SH-SY5Y (cell line): Measurements from ENCODE around the gene MDM1.

ENCODE experiments used
- GATA2 ChIP-seq: IDR thresholded peaks from 2 replicates; pipeline ENCODE4 v1.6.1; 2011; ENCODE audit warnings: mild to moderate bottlenecking, low read depth, low read length
- GATA3 ChIP-seq: IDR thresholded peaks from 2 replicates; pipeline ENCODE4 v1.6.1; 2011; ENCODE audit warnings: low read depth, mild to moderate bottlenecking, low read length, moderate library complexity

MDM1 gene

GRCh38 chr12:68259318-68259940 lies 72.7 kb downstream of the MDM1 start:
- no peak for TF ChIP-seq GATA2
- TF ChIP-seq GATA3, result no peak

- TF ChIP-seq GATA3 (no peak), GATA2 (no peak)
Observed at GRCh38 chr12:68253504-68253903, 78.7 kb downstream of the MDM1 start, which contains the start of gene IL22. Gene IL22 (minus strand): TSS chr12:68253604. CDS start chr12:68253448, 156 bp downstream.

- TF ChIP-seq GATA3, result no peak
- no peak for TF ChIP-seq GATA2
Observed at GRCh38 chr12:68252077-68252476, 80.1 kb downstream of the MDM1 start.

- TF ChIP-seq GATA3, result no peak
- no peak for TF ChIP-seq GATA2
Observed at GRCh38 chr12:68250454-68250853, 81.7 kb downstream of the MDM1 start.

GRCh38 chr12:68247785-68248184 lies 84.4 kb downstream of the MDM1 start:
- no peak for TF ChIP-seq GATA3
- no peak for TF ChIP-seq GATA2

- no peak for TF ChIP-seq GATA3
- no peak for TF ChIP-seq GATA2
Observed at GRCh38 chr12:68246350-68246749, 85.8 kb downstream of the MDM1 start.

- TF ChIP-seq GATA2 (peak; percentile 33; the same call in 1 of the 2 replicates), GATA3 (no peak)
Observed at GRCh38 chr12:68245180-68246021, 86.8 kb downstream of the MDM1 start.
